GM19351 (cell line): Measurements from ENCODE around the gene CATSPERB.
A peak's percentile ranks its signal among the peaks of the same experiment; 100 is the strongest.
"Not testable (repeated sequence)": the region's sequence is repeated elsewhere in the genome, so short reads cannot be mapped to it uniquely, and the experiment has no call there.

Source experiments
- ATAC-seq: cut with Tn5 transposase; IDR thresholded peaks from one replicate; pipeline ENCODE4 v1.9.1; 2021; ENCODE audit warnings: mild to moderate bottlenecking, moderate library complexity; ENCODE audit not compliant: unreplicated experiment

The CATSPERB gene

GRCh38 chr14:91732859-91733477, 1.1 kb upstream of the CATSPERB start:
- ATAC-seq, result no peak

DNA sequence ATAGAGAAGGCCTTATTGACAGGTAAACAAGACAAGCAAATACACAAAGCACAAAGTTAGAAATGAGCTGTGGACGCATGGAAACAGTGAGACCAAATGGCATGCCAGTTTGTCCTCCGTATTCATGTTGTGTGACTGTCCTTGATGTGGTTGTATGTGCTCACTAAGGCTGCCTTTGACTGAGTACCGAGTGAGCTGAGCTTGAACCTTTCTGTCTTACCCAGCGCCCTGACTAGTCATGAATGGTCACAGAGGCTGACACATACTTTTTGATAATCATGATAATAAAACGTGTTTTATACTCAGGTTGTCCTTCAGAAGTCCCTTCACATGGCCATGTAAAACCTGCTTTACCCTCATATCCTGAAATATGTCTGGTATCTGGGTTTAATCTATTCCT, 553 bp upstream of the CATSPERB start:
- no peak for ATAC-seq

DNA sequence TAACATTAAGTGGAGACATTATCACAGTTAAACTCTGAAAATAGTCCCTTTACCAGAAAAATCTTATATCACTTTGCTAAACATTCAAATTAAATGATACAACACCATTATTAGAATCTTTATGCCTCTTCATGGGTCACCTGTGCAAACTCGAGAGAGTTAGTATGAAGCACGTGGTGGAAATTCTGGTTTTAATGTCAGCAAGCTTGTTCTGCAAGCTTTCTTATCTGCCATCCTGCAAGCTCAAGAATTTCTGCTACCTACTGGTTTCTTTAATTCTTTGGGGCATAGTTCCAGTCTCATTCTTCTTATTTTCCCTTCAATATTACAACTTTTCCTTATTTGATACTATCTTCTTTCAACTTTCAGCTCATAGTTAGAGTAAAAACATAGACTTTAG, 868 bp downstream of the CATSPERB start:
- ATAC-seq, result no peak

DNA sequence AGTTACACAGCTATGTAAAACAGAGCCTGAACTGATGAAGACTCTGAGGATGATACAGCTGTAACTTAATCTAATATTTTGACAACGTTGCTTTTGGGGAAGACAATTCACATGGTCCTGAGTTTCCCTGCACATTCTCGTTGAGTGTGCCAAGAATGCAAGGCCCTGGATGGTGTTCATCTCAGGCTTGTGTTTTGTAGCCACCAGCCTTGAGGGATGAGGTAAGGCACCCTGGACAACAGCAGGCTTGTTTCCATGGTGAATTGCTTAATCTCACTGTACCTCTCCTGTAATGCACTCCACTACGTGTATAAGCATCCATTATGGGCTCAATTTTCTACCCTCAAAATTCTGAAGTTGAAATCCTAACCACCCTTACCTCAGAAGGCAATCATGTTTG, 2.1 kb downstream of the CATSPERB start:
- no peak for ATAC-seq

DNA sequence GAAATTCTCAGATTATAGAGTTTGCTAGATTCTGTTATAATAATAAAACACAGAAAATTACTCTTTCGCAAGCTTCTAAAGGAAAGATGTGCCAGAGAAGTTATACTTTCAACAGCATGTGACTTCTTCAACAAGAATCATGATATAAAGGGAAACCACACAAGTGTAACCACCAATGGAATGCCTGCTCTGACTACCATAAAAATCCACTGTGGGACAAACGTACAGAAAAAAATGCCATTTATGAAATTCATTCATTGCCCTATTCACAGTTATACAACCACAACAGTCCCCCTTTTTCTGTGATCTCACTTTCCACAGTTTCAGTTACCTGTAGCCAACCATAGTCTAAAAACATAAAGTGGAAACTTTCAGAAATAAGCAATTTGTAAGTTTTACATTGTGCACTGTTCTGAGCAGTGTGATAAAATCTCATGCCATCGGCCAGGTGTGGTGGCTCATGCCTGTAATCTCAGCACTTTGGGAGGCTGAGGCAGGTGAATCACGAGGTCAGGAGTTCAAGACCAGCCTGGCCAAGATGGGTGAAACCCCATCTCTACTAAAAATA, 3.2 kb downstream of the CATSPERB start:
- ATAC-seq, result no peak

DNA sequence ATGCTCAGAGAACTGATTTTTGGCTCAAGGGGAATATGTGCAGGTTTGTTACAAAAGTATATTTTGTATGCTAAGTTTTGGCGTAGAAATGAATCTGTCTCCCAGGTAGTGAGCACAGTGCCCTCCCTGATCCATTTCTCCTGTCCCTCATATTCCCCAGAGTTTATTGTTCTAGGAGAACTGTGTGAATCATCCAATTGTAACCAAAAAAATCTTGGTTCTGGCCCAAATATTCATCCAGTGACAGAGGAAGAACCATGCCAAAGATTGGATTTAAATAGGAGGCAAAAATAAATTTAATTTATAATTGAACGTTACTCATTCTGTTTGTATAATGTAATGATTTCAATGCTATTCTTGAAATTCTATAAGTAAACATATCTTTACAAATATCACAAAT, 4.8 kb downstream of the CATSPERB start:
- ATAC-seq, result no peak

GRCh38 chr14:91723501-91723900, 8.4 kb downstream of the CATSPERB start:
- ATAC-seq, result no peak

GRCh38 chr14:91722386-91722785, 9.5 kb downstream of the CATSPERB start:
- no peak for ATAC-seq

DNA sequence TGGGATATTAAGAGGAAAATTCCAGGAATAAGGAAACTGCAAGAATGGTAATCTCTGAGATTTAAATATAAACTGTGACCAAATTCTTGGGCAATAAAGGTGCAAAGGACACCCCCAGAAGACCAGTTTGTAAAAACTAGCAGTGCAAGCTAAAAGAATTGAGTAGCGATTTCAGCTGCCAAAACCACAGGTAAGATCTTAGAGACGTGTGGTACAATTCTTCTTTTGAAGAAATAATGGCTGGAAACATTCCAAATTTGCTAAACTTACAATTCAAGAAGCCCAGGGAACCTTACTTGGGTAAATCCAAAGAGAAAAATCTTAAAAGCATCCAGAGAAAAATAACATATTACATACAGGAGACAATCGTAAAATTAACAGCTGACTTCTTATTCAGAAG, 12.0 kb downstream of the CATSPERB start:
- ATAC-seq, result no peak

DNA sequence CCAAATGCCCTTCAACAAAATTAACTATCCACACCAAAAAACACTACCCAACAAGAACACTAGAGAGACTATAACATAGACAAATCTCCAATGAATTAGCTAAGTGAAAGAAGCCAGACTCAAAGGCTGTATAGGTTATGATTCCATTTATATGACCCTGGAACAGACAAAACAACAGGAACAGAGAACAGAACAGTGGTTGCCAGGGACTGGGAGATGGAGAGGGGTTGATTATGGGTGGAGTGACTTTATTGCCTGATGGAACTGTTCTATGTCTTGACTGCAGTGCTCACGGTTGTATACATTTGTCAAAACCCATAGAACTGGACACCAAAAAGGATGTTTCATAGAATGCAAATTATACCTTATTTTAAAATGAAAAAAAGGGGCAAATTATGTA, 14.9 kb downstream of the CATSPERB start:
- ATAC-seq, result no peak

DNA sequence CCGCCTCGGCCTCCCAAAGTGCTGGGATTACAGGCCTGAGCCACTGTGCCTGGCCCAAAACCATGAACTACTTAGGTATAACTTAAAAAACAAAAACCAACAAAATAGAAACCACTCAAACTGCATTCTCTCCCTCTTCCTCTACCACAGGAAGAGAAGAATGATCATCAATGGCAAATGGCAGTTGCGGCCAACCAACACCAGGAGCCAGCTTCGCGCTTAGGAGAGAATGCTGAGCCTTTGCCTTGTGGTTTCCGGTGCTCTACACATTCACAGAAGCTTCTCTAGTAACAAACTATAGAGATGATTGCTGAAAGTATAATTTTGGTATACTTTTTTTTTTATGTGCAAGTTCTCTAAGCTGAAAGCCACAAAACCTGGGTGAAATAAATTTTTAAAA, 17.1 kb downstream of the CATSPERB start:
- no peak for ATAC-seq

DNA sequence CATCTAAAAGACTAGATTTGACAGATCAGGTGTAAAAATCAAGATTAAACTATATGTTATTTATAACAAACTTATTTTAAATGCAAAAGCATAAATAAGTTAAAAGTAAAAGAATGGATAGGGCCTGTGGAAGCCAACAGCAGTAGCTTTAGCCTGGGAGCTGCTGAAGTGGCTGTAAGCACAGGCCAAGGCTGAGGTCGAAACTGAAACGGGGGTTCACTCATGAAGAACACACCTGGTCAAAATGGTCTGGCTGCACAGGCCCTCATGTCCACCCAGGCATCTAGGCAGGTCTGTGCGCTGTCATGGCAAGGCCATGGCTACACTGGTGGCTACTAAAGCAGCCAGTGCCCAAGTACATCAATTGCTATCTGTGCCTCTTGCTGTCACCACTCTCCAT, 23.1 kb downstream of the CATSPERB start:
- ATAC-seq, result peak; percentile 45

DNA sequence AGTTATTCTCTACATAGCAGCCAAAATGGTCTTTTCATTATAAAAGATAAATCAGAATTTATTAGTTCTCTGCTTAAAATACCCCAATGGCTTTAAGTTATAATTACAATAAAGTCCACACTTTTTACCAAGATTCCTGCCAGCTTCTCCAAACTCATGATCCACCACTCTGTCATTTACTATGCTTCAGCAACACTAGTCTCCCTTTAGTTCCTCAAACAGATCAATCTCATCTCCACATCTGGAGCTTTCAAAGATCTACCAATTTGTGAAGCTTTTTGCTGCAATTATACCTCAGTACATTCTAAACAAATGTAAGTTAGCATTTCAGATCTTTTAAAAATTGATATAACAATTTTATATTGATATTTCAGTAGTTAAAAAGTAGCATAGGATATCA, 24.9 kb downstream of the CATSPERB start:
- no peak for ATAC-seq

DNA sequence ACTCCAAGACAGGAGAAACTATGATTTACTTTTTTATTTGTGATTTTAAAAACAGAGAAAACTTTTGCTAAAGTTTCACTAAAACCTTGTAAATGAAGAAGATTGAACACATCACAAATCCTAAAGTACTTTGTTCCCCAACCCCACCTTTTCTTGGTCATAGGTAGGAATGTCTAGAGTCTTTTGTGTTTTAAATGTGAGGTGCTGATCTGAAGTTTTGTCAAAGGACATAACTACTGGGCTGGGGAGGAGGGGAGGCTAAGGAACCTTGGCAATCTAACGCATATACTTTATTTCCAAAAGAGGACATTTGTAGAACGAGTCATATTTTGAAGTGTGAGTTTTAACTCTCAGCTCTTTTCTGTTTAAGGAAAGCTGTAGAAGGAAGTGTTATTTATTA, 37.2 kb downstream of the CATSPERB start:
- no peak for ATAC-seq

DNA sequence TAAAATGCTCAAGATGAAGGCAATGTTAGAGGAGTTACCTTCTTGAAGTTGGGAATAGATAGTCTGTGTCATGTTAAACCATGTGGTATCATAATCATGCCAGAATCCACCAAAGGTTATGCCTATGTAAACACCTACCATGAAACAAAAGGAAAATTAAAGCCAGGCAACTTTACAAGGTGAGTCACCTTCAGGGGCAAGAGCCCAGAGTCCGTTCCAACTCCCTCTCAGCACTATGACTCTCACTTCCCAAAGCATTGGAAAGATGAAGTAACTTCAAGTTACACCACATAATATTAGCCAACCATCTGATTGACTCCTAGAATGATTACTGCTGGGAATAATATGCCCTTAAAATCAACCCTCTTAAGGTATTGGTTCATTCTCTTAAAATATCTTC, 38.5 kb downstream of the CATSPERB start:
- no peak for ATAC-seq

DNA sequence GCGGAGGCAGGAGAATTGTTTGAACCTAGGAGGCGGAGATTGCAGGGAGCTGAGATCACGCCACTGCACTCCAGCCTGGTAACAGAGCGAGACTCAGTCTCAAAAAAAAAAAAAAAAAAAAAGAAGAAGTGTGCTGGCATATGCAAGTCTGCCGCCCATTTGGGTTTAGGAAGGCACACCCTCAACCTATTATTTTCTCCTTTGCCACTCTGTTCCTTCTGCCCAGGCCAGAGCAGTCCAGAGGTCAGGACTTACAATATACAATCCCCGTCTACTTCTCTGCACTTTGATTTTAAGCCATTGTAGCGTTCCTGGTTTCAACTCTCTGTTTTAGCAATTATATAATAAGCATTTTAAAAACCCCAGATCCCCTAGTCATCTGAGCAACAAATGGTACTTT, 39.8 kb downstream of the CATSPERB start:
- no peak for ATAC-seq

DNA sequence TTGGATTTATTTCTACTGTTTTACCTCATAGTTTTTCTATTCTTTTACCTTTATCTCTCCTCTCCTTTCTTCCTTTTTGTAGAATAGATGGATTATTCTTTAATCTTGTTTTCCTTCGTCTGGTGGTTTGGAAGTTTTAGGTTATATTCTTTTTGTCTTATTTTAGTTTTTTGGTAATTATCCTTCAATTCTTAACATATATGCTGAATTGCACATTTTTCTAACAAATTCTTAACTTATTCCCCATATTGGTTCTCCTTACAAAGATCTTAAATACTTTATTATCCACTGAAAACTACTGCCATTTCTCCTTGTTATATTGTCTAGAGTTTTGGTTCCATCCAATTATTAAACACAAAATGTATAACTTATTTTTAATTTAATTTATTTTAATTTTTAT, 42.3 kb downstream of the CATSPERB start:
- ATAC-seq, result no peak

DNA sequence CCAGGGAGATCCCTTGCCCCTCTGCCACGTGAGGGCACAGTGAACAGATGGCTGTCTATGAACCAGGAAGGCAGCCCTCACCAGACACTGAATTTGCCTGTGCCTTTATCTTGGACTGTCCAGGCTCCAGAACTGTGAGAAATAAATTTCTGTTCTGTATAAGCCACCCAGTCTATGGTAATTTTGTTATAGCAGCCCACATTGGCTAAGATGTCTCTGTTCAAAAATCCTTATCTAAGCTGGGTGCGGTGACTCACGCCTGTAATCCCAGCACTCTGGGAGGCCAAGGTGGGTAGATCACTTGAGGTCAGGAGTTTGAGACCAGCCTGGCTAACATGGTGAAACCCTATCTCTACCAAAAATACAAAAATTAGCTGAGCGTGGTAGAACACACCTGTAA, 44.5 kb downstream of the CATSPERB start:
- ATAC-seq, result not testable (repeated sequence)

DNA sequence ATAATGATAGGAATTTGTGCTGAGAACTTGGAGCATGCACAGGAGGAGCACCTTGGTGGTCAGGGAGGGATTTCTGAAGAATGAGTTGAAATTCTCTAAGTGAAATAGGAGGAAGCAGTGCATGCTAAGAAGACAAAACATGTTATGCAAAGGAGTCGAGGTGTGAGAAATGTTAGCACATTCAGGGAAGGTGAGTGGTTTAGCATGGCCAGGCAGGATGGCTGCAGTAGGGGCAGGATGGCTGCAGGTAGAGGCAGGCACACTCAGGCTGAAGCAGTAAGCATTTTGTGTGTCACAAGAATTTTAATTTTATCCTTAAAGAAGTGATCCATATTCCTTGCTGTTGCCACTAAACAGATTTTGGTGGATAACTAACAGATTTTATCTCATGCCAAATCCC, 46.3 kb downstream of the CATSPERB start:
- ATAC-seq, result no peak

- ATAC-seq, result no peak
Measured at GRCh38 chr14:91681893-91682563, 49.9 kb downstream of the CATSPERB start.

DNA sequence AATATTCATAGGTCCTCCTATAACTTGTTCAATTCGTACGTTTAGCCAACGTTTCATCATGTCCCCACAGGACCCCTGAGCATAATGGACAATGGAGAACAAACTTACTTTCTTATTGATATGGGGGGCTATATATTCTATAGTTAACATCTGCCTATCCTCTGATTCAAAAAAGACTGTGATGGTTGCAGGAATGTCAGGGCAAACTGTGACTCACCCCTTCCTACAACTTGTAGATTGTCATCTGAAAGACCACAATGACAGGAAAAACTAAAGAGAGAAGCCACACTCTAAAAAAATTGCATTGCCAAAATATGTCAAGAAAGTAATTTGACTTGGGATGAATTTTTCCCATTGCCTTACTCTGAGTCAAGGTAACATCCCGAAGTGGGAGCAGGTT, 50.8 kb downstream of the CATSPERB start:
- no peak for ATAC-seq

GRCh38 chr14:91679273-91679672, 52.6 kb downstream of the CATSPERB start:
- no peak for ATAC-seq

GRCh38 chr14:91677687-91678086, 54.2 kb downstream of the CATSPERB start:
- ATAC-seq, result not testable (repeated sequence)
